ENCODE measurements around the gene ARL2BP. TPM values are rescaled to one million over a fixed set of nuclear protein-coding genes. Genes with fewer than 3 reads are reported as not detected.

The ARL2BP gene
- total and polyA plus RNA-seq, 7 donors: 28.6 to 85.6 (median 64.7) TPM

DNA sequence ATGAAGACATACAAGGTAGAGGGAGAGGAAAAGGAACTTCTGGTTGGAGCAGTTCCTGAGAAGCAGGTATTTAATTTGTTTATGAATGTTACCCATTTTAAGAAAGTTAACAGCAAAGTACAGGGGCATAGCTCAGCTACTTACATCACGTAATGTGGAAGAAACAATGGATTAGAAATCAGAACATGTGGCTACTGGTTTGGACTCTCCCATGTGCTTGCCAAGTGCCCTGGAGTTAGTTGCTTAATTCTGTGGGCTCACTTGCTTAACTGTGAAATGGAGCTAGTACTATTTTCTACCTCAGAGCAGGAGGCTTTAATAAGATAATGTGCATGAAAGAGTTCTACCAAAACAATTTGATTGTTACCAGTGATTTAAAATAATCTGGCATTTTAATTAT, 31.6 kb upstream of the ARL2BP start:
- 94 to 97% methylated on average over 1 of the region's 1 CpG for WGBS, 2 donors
- Histone ChIP-seq H3K4me3 (no peak overlapping the region), H3K9me3 (peaks cover 0 to 8% (median 4%) of the 10 kb centered on the region in 4 donors), H3K36me3 (peaks cover 30 to 100% (median 66%) of the 10 kb centered on the region in 4 donors), H3K27ac (no peak overlapping the region), H3K4me1 (no peaks in the 10 kb centered on the region), H3K27me3 (no peaks in the 10 kb centered on the region)
- no peak for DNase-seq
- TF ChIP-seq POLR2A (IDR thresholded peaks at IDR 0.05): no peak
- no peak for TF ChIP-seq POLR2AphosphoS5 (IDR thresholded peaks at IDR 0.05)
- TF ChIP-seq CTCF (IDR thresholded peaks at IDR 0.05): no peak
- no peak for TF ChIP-seq EP300 (IDR thresholded peaks at IDR 0.05)
- intact Hi-C loops (cut with DNase I): no loop called here

GRCh38 chr16:57216968-57217367, 28.1 kb upstream of the ARL2BP start:
- no peaks in the 10 kb centered on the region for H3K27me3 ChIP-seq
- TF ChIP-seq POLR2A (IDR thresholded peaks at IDR 0.05): no peak
- no peak for TF ChIP-seq EP300 (IDR thresholded peaks at IDR 0.05)
- TF ChIP-seq CTCF (IDR thresholded peaks at IDR 0.05): no peak
- TF ChIP-seq POLR2AphosphoS5 (IDR thresholded peaks at IDR 0.05): no peak
- 92 to 95% methylated on average over 2 of the region's 2 CpGs for WGBS, 2 donors
- no peak overlapping the region for H3K27ac ChIP-seq
- H3K36me3 ChIP-seq: peaks cover 32 to 94% (median 74%) of the 10 kb centered on the region in 4 donors
- intact Hi-C loops (cut with DNase I): no loop called here
- no peaks in the 10 kb centered on the region for H3K4me1 ChIP-seq
- DNase-seq: no peak
- no peak overlapping the region for H3K4me3 ChIP-seq
- peaks cover 0 to 8% (median 4%) of the 10 kb centered on the region in 4 donors for H3K9me3 ChIP-seq

DNA sequence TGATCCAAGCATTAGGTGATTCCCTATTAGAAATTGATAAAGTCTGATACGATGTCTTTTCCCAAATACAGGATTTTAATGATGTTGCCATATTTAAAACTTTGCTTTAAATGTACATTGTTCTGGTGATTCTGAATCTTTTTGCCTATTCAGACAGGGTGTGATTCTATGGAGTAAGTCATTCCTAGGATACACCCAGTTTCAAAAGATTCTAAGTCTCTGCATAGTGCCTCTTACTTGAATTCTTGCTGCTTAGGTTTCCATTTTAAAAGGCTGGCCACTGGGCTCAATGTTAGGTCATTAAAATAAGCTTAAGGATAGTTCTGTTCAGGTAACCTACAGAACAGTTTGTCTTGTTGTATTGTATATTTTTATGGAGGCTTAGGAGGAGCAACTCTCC, 22.0 kb upstream of the ARL2BP start:
- peaks cover 9 to 94% (median 55%) of the 10 kb centered on the region in 4 donors for H3K36me3 ChIP-seq
- intact Hi-C loops (cut with DNase I): no loop called here
- 96 to 97% methylated on average over 1 of the region's 1 CpG for WGBS, 2 donors
- H3K27ac ChIP-seq: no peak overlapping the region
- H3K4me1 ChIP-seq: no peaks in the 10 kb centered on the region
- no peaks in the 10 kb centered on the region for H3K27me3 ChIP-seq
- no peaks in the 10 kb centered on the region for H3K9me3 ChIP-seq
- no peak for TF ChIP-seq POLR2AphosphoS5 (IDR thresholded peaks at IDR 0.05)
- no peak for TF ChIP-seq EP300 (IDR thresholded peaks at IDR 0.05)
- TF ChIP-seq CTCF (IDR thresholded peaks at IDR 0.05): no peak
- no peak for TF ChIP-seq POLR2A (IDR thresholded peaks at IDR 0.05)
- no peak overlapping the region for H3K4me3 ChIP-seq
- no peak for DNase-seq

- intact Hi-C loops (cut with DNase I): no loop called here
- no peak for TF ChIP-seq POLR2A (IDR thresholded peaks at IDR 0.05)
- no peak for TF ChIP-seq EP300 (IDR thresholded peaks at IDR 0.05)
- no peak for TF ChIP-seq POLR2AphosphoS5 (IDR thresholded peaks at IDR 0.05)
- no peak for TF ChIP-seq CTCF (IDR thresholded peaks at IDR 0.05)
- Histone ChIP-seq H3K9me3 (no peaks in the 10 kb centered on the region), H3K36me3 (peaks cover 6 to 95% (median 53%) of the 10 kb centered on the region in 4 donors), H3K4me3 (no peak overlapping the region), H3K4me1 (no peaks in the 10 kb centered on the region), H3K27ac (no peak overlapping the region), H3K27me3 (no peaks in the 10 kb centered on the region)
- WGBS, 2 donors: 96% methylated on average over 6 of the region's 6 CpGs
- DNase-seq: no peak
Measured at GRCh38 chr16:57224651-57225335, 20.3 kb upstream of the ARL2BP start.

- Histone ChIP-seq H3K27ac (no peak overlapping the region), H3K27me3 (no peaks in the 10 kb centered on the region), H3K4me3 (no peak overlapping the region), H3K9me3 (no peaks in the 10 kb centered on the region), H3K36me3 (peaks cover 10 to 99% (median 55%) of the 10 kb centered on the region in 4 donors), H3K4me1 (no peaks in the 10 kb centered on the region)
- TF ChIP-seq POLR2A (IDR thresholded peaks at IDR 0.05): no peak
- no peak for TF ChIP-seq CTCF (IDR thresholded peaks at IDR 0.05)
- TF ChIP-seq EP300 (IDR thresholded peaks at IDR 0.05): no peak
- no peak for TF ChIP-seq POLR2AphosphoS5 (IDR thresholded peaks at IDR 0.05)
- intact Hi-C loops (cut with DNase I): no loop called here
- 97 to 99% methylated on average over 7 of the region's 7 CpGs for WGBS, 2 donors
- no peak for DNase-seq
Measured at GRCh38 chr16:57225978-57226377, 19.1 kb upstream of the ARL2BP start.

Data from sigmoid colon (tissue), 7 donors.